BJ (cell line): Measurements from ENCODE around the gene TBC1D32. TPM values are rescaled to one million over a fixed set of nuclear protein-coding genes. Genes with fewer than 3 reads are reported as not detected.
"Not testable (repeated sequence)": the region's sequence is repeated elsewhere in the genome, so short reads cannot be mapped to it uniquely, and the experiment has no call there.

ENCODE experiments used
- CTCF ChIA-PET: fragments of 350-600 bp; formaldehyde crosslinking; extraction: SDS; loops from one replicate; lab custom pipeline; 2021; ENCODE audit warnings: antibody characterized with exemption, inconsistent platforms; lab: Yijun Ruan, JAX
- POLR2A ChIA-PET: fragments of 300-600 bp; sonication (Branson Sonifier 250); formaldehyde crosslinking; extraction: SDS; loops from one replicate; lab custom pipeline; 2021; ENCODE audit warnings: antibody characterized with exemption; lab: Charles Lee
- DNase-seq: peaks from one replicate; pipeline ENCODE4 v3.0.0-alpha.2; 2011; ENCODE audit warnings: low read depth
- H3K27me3 ChIP-seq: 2 replicates; pipeline ENCODE4 v1.6.0; 2011; ENCODE audit warnings: low read length; ENCODE audit not compliant: control insufficient read depth, insufficient read depth
- H3K36me3 ChIP-seq: 2 replicates; pipeline ENCODE4 v1.5.1; 2011; ENCODE audit warnings: low read length; ENCODE audit not compliant: control insufficient read depth, insufficient read depth
- H3K4me3 ChIP-seq: 2 replicates; pipeline ENCODE4 v1.5.1; 2011; ENCODE audit warnings: low read depth, mild to moderate bottlenecking, control low read depth, low read length
- polyA plus RNA-seq: library from polyadenylated mRNA; depleted of rRNA; stranded (reverse); fragments of >200 nt; gene quantifications from 2 replicates; pipeline ENCODE4 v1.2.3, GENCODE V29; 2011
- TF ChIP-seq, protein P1 (sequence below): IDR thresholded peaks from 2 replicates; pipeline ENCODE4 v1.5.1; 2011; ENCODE audit warnings: low read depth, mild to moderate bottlenecking, control low read depth, inconsistent platforms, low read length, moderate library complexity; ENCODE audit not compliant: insufficient read depth

The TBC1D32 gene
- polyA plus RNA-seq, 1 experiment: 1.6 TPM

- ChIA-PET CTCF (no interaction called here), POLR2A (no interaction called here)
Measured at GRCh38 chr6:121183742-121184141, 150.5 kb downstream of the TBC1D32 start.

GRCh38 chr6:121175827-121176226 lies 158.5 kb downstream of the TBC1D32 start:
- H3K4me3 ChIP-seq: no peak overlapping the region
- H3K36me3 ChIP-seq: no peaks in the 10 kb centered on the region
- CTCF ChIA-PET: interaction anchor here (1.2 kb wide), 1 partner anchor 16 kb away, joined by 3 read pairs; no protein-coding TSS in a partner anchor
- TF ChIP-seq, protein P1, sequence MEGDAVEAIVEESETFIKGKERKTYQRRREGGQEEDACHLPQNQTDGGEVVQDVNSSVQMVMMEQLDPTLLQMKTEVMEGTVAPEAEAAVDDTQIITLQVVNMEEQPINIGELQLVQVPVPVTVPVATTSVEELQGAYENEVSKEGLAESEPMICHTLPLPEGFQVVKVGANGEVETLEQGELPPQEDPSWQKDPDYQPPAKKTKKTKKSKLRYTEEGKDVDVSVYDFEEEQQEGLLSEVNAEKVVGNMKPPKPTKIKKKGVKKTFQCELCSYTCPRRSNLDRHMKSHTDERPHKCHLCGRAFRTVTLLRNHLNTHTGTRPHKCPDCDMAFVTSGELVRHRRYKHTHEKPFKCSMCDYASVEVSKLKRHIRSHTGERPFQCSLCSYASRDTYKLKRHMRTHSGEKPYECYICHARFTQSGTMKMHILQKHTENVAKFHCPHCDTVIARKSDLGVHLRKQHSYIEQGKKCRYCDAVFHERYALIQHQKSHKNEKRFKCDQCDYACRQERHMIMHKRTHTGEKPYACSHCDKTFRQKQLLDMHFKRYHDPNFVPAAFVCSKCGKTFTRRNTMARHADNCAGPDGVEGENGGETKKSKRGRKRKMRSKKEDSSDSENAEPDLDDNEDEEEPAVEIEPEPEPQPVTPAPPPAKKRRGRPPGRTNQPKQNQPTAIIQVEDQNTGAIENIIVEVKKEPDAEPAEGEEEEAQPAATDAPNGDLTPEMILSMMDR: no peak
- DNase-seq: no peak
- H3K27me3 ChIP-seq: no peaks in the 10 kb centered on the region
- POLR2A ChIA-PET: no interaction called here

More at GRCh38 chr6:121183742-121184141, 150.5 kb downstream of the TBC1D32 start:
- Histone ChIP-seq H3K27me3 (no peaks in the 10 kb centered on the region), H3K36me3 (no peaks in the 10 kb centered on the region), H3K4me3 (no peak overlapping the region)
- DNase-seq: no peak
- TF ChIP-seq, protein P1: no peak

GRCh38 chr6:121172451-121172850 lies 161.8 kb downstream of the TBC1D32 start:
- H3K27me3 ChIP-seq, H3K36me3 ChIP-seq, H3K4me3 ChIP-seq, CTCF ChIA-PET, POLR2A ChIA-PET, DNase-seq: not testable (repeated sequence)

GRCh38 chr6:121171879-121172278 lies 162.4 kb downstream of the TBC1D32 start:
- TF ChIP-seq, protein P1: no peak
- CTCF ChIA-PET: no interaction called here
- POLR2A ChIA-PET: no interaction called here
- no peaks in the 10 kb centered on the region for H3K36me3 ChIP-seq
- H3K27me3 ChIP-seq: no peaks in the 10 kb centered on the region
- no peak overlapping the region for H3K4me3 ChIP-seq
- DNase-seq: no peak

GRCh38 chr6:121161886-121162285 lies 172.4 kb downstream of the TBC1D32 start:
- POLR2A ChIA-PET: no interaction called here
- TF ChIP-seq, protein P1: no peak
- H3K4me3 ChIP-seq: no peak overlapping the region
- no peak for DNase-seq
- CTCF ChIA-PET: no interaction called here
- H3K36me3 ChIP-seq: no peaks in the 10 kb centered on the region
- no peaks in the 10 kb centered on the region for H3K27me3 ChIP-seq

- CTCF ChIA-PET: no interaction called here
- Histone ChIP-seq H3K27me3 (no peaks in the 10 kb centered on the region), H3K4me3 (no peak overlapping the region), H3K36me3 (no peaks in the 10 kb centered on the region)
- POLR2A ChIA-PET: no interaction called here
- TF ChIP-seq, protein P1: no peak
- DNase-seq: no peak
Measured at GRCh38 chr6:121160276-121160675, 174.0 kb downstream of the TBC1D32 start.
